Measurements from ENCODE around the gene CDK17.

DNA sequence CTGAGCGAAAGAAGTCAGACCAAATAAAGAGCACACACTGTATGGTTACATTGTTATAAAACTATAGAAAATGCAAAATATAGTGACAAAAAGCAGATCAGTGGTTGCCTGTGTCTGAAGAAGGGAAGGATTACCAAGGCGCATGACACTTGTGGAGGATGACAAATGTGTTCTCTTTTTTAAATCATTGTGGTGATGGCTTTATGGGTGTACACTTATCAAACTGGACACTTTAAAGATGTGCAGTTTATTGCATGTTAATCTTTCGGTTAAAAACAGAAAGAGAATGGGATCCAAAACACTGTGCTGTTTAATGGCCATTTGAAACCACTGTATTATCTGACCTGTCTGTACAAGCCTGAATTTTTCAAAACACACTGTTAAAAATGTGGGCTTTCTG lies 8.8 kb upstream of the CDK17 start:
- TF ChIP-seq EZH2 (IDR thresholded peaks at IDR 0.05; ENCODE audit: insufficient read depth, poor library complexity, severe bottlenecking) (no peak), EZH2phosphoT487 (IDR thresholded peaks at IDR 0.05; ENCODE audit: insufficient read depth, low read depth) (no peak)
